ENCODE results near the gene CLMP.

CLMP gene

GRCh38 chr11:123052901-123053721, 141.9 kb downstream of the CLMP start:
- Mint-ChIP-seq H3K36me3 (ENCODE audit: low read depth) (peaks cover 36% of the 10 kb centered on the region), H3K27me3 (ENCODE audit: low read depth) (no peaks in the 10 kb centered on the region), H3K4me3 (no peak overlapping the region), H3K4me1 (ENCODE audit: low read depth) (peaks cover 35% of the 10 kb centered on the region), H3K27ac (no peak overlapping the region), H3K9me3 (no peaks in the 10 kb centered on the region)

GRCh38 chr11:123051634-123052033, 143.4 kb downstream of the CLMP start:
- H3K9me3 Mint-ChIP-seq, result no peaks in the 10 kb centered on the region
- H3K27me3 Mint-ChIP-seq (ENCODE audit: low read depth), result peaks cover 5% of the 10 kb centered on the region
- H3K27ac Mint-ChIP-seq, result no peak overlapping the region
- H3K36me3 Mint-ChIP-seq (ENCODE audit: low read depth), result peaks cover 22% of the 10 kb centered on the region
- H3K4me3 Mint-ChIP-seq, result no peak overlapping the region
- H3K4me1 Mint-ChIP-seq (ENCODE audit: low read depth), result peaks cover 23% of the 10 kb centered on the region

- Mint-ChIP-seq H3K27ac (no peak overlapping the region), H3K27me3 (ENCODE audit: low read depth) (peaks cover 8% of the 10 kb centered on the region), H3K36me3 (ENCODE audit: low read depth) (peaks cover 17% of the 10 kb centered on the region), H3K4me1 (ENCODE audit: low read depth) (peaks cover 20% of the 10 kb centered on the region), H3K4me3 (no peak overlapping the region), H3K9me3 (no peaks in the 10 kb centered on the region)
Measured at GRCh38 chr11:123051146-123051545, 143.9 kb downstream of the CLMP start.

GRCh38 chr11:123047947-123048293, 147.1 kb downstream of the CLMP start:
- no peaks in the 10 kb centered on the region for H3K9me3 Mint-ChIP-seq
- H3K27me3 Mint-ChIP-seq (ENCODE audit: low read depth), result peaks cover 13% of the 10 kb centered on the region
- no peaks in the 10 kb centered on the region for H3K4me1 Mint-ChIP-seq (ENCODE audit: low read depth)
- no peaks in the 10 kb centered on the region for H3K36me3 Mint-ChIP-seq (ENCODE audit: low read depth)
- H3K27ac Mint-ChIP-seq, result no peak overlapping the region
- no peak overlapping the region for H3K4me3 Mint-ChIP-seq

GRCh38 chr11:123047266-123047946, 147.6 kb downstream of the CLMP start:
- H3K27me3 Mint-ChIP-seq (ENCODE audit: low read depth), result peaks cover 13% of the 10 kb centered on the region
- no peaks in the 10 kb centered on the region for H3K36me3 Mint-ChIP-seq (ENCODE audit: low read depth)
- H3K9me3 Mint-ChIP-seq, result no peaks in the 10 kb centered on the region
- no peaks in the 10 kb centered on the region for H3K4me1 Mint-ChIP-seq (ENCODE audit: low read depth)
- no peak overlapping the region for H3K27ac Mint-ChIP-seq
- no peak overlapping the region for H3K4me3 Mint-ChIP-seq

- Mint-ChIP-seq H3K9me3 (no peaks in the 10 kb centered on the region), H3K4me3 (no peak overlapping the region), H3K27me3 (ENCODE audit: low read depth) (peaks cover 13% of the 10 kb centered on the region), H3K27ac (no peak overlapping the region), H3K4me1 (ENCODE audit: low read depth) (no peaks in the 10 kb centered on the region), H3K36me3 (ENCODE audit: low read depth) (no peaks in the 10 kb centered on the region)
Measured at GRCh38 chr11:123046473-123047259, 148.4 kb downstream of the CLMP start.

- Mint-ChIP-seq H3K27ac (no peak overlapping the region), H3K4me3 (no peak overlapping the region), H3K9me3 (no peaks in the 10 kb centered on the region), H3K4me1 (ENCODE audit: low read depth) (no peaks in the 10 kb centered on the region), H3K36me3 (ENCODE audit: low read depth) (no peaks in the 10 kb centered on the region), H3K27me3 (ENCODE audit: low read depth) (peaks cover 13% of the 10 kb centered on the region)
Measured at GRCh38 chr11:123045101-123045500, 149.9 kb downstream of the CLMP start.

GRCh38 chr11:123041185-123041584, 153.9 kb downstream of the CLMP start:
- H3K27me3 Mint-ChIP-seq (ENCODE audit: low read depth), result peaks cover 9% of the 10 kb centered on the region
- no peaks in the 10 kb centered on the region for H3K4me1 Mint-ChIP-seq (ENCODE audit: low read depth)

GRCh38 chr11:123040111-123040432, 155.0 kb downstream of the CLMP start:
- H3K36me3 Mint-ChIP-seq (ENCODE audit: low read depth), result no peaks in the 10 kb centered on the region
- no peak overlapping the region for H3K4me3 Mint-ChIP-seq
- H3K4me1 Mint-ChIP-seq (ENCODE audit: low read depth), result no peaks in the 10 kb centered on the region
- H3K27me3 Mint-ChIP-seq (ENCODE audit: low read depth), result peaks cover 6% of the 10 kb centered on the region
- H3K27ac Mint-ChIP-seq, result no peak overlapping the region
- no peaks in the 10 kb centered on the region for H3K9me3 Mint-ChIP-seq

More at GRCh38 chr11:123041185-123041584, 153.9 kb downstream of the CLMP start:
- no peaks in the 10 kb centered on the region for H3K36me3 Mint-ChIP-seq (ENCODE audit: low read depth)
- no peaks in the 10 kb centered on the region for H3K9me3 Mint-ChIP-seq
- no peak overlapping the region for H3K4me3 Mint-ChIP-seq
- H3K27ac Mint-ChIP-seq, result no peak overlapping the region

- no peaks in the 10 kb centered on the region for H3K36me3 Mint-ChIP-seq (ENCODE audit: low read depth)
- no peak overlapping the region for H3K27ac Mint-ChIP-seq
- H3K4me1 Mint-ChIP-seq (ENCODE audit: low read depth), result no peaks in the 10 kb centered on the region
- H3K4me3 Mint-ChIP-seq, result no peak overlapping the region
- H3K27me3 Mint-ChIP-seq (ENCODE audit: low read depth), result peaks cover 7% of the 10 kb centered on the region
- no peaks in the 10 kb centered on the region for H3K9me3 Mint-ChIP-seq
Measured at GRCh38 chr11:123035831-123036230, 159.2 kb downstream of the CLMP start.

- H3K4me3 Mint-ChIP-seq, result no peak overlapping the region
- no peaks in the 10 kb centered on the region for H3K36me3 Mint-ChIP-seq (ENCODE audit: low read depth)
- no peaks in the 10 kb centered on the region for H3K4me1 Mint-ChIP-seq (ENCODE audit: low read depth)
- H3K9me3 Mint-ChIP-seq, result no peaks in the 10 kb centered on the region
- H3K27ac Mint-ChIP-seq, result no peak overlapping the region
- H3K27me3 Mint-ChIP-seq (ENCODE audit: low read depth), result peaks cover 4% of the 10 kb centered on the region
Measured at GRCh38 chr11:123034597-123034996, 160.5 kb downstream of the CLMP start.

- Mint-ChIP-seq H3K4me1 (ENCODE audit: low read depth) (no peaks in the 10 kb centered on the region), H3K4me3 (no peak overlapping the region), H3K36me3 (ENCODE audit: low read depth) (no peaks in the 10 kb centered on the region), H3K27me3 (ENCODE audit: low read depth) (peaks cover 4% of the 10 kb centered on the region), H3K9me3 (no peaks in the 10 kb centered on the region), H3K27ac (no peak overlapping the region)
Measured at GRCh38 chr11:123033895-123034294, 161.2 kb downstream of the CLMP start.

- Mint-ChIP-seq H3K4me1 (ENCODE audit: low read depth) (no peaks in the 10 kb centered on the region), H3K36me3 (ENCODE audit: low read depth) (no peaks in the 10 kb centered on the region), H3K27me3 (ENCODE audit: low read depth) (peaks cover 4% of the 10 kb centered on the region)
Measured at GRCh38 chr11:123030517-123030916, 164.5 kb downstream of the CLMP start.

GRCh38 chr11:123020968-123021367, 174.1 kb downstream of the CLMP start:
- H3K4me3 Mint-ChIP-seq, result no peak overlapping the region
- peaks cover 5% of the 10 kb centered on the region for H3K4me1 Mint-ChIP-seq (ENCODE audit: low read depth)
- H3K36me3 Mint-ChIP-seq (ENCODE audit: low read depth), result no peaks in the 10 kb centered on the region
- H3K9me3 Mint-ChIP-seq, result no peaks in the 10 kb centered on the region
- peaks cover 17% of the 10 kb centered on the region for H3K27me3 Mint-ChIP-seq (ENCODE audit: low read depth)
- H3K27ac Mint-ChIP-seq, result no peak overlapping the region

More at GRCh38 chr11:123030517-123030916, 164.5 kb downstream of the CLMP start:
- Mint-ChIP-seq H3K9me3 (no peaks in the 10 kb centered on the region), H3K27ac (no peak overlapping the region), H3K4me3 (no peak overlapping the region)

Data from T-helper 1 cell treated with Interleukin-12 subunit alpha and Interleukin-12 subunit beta and Interleukin-4 antibody, amounts not matched to agents 30 μg/mL and 1 μg/mL, for 36 hours (primary cell).